T1000 (cell line): ENCODE data around the gene NDUFB10.
A peak's percentile ranks its signal among the peaks of the same experiment; 100 is the strongest.

Experiments used
- DNase-seq: peaks from one replicate; lab custom pipeline; 2025; ENCODE audit warnings: mixed read lengths; lab: John Stamatoyannopoulos, UW

The NDUFB10 gene

DNA sequence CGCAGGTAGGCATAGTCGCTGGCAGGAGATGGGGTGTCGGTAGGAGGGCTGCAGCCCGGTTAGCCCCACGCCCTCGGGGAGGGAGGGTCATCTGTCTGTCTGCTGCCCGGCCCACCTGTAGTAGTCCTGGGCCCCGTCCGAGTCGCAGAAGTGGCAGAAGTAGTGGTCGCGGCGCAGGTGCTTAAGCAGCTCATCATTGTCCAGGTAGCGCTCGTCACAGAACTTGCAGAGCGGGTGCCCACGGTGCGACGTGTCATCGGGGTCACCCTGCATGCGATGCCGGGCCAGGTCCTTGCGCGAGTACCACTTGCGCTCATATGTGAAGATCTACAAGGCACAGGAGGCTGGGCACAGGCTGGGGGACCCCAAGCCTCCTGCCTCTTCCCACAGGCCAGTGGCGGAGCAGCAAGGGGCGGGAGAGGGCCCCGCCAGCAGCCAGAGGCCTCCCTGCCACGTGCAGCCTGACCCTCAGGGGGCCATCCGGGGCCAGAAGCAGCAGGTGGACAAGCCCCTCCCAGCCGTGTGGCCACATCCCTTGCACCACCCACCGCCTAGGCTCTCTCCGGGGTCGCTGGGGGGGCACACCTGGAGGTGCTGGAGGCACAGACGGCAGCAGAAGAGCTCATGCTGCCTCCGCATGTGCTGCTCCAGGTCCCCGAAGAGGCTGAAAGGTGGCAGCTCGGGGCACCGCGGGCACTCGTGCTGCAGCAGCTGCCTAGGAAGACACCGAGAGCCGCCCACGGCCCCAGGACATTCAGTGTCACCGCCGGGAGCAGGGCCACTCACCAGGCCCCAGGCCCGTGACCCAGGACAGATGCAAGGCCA is 43.3 kb downstream of the NDUFB10 start:
- DNase-seq: no peak

DNA sequence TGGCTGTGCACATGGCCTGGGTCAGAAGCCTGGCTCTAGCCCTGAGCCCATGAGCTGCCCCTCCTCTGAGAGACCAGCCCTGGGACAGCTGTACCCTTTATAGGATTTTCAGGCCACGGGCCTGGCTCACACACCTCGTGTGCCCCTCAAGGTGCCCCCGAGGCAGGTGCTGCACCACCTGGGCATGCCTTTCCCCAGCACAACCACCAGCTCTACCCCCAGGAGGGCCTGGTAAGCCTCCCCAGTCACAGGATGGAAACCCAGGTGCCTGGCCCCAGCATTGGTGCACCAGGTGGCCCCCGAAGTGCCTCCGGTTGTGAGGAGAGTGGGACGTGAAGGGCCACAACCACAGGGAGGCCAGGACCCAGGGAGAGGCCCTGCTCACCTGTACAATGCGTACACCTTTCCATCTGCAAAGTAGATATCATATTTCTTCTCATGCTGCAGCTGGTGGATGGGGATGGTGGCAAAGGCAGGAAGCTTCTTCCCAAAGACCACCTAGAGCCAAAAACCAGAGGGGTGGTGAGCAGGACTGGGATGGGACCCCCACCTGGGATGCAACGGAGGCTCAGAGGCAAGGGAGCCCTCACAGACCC is 44.0 kb downstream of the NDUFB10 start:
- no peak for DNase-seq

DNA sequence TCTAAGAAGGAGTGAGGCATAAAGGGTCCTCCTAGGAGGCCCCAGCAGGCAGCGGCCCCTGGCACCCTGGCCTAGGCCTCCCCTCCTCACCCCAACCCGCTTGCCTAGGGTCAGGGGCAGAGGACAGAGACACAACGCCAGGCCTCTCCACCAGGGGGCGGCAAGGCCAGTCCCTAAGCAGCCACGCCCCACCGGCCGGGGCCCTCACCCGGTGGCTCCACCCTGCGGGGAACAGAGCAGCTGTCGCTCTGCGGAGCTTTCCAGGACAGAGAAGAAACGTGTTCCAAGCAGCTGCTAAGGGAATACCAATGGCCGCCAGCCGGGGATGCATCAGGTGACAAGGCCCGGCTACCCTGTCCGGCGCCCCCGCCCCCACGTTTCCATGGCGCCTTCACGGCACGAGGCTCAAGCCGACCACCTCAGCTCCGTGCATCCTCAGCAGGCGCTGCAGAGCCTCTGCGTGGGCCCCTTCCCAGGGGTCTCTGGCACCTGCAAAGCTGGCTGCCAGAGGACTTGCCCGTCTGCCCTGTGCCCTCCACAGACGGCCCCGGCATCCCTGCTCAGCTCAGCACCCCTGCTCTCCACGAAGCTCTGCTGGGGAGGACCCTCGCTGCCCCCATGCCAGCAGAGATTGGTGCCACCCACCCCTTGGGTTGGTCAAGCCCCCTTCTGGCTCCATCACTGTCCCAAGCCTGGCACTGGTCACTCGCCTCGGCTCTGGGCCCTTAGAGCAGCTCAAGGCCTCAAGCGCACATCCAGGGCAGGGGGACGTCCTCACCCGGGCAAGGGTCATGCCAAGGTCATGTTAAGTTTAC is 44.7 kb downstream of the NDUFB10 start:
- peak; percentile 84 for DNase-seq

DNA sequence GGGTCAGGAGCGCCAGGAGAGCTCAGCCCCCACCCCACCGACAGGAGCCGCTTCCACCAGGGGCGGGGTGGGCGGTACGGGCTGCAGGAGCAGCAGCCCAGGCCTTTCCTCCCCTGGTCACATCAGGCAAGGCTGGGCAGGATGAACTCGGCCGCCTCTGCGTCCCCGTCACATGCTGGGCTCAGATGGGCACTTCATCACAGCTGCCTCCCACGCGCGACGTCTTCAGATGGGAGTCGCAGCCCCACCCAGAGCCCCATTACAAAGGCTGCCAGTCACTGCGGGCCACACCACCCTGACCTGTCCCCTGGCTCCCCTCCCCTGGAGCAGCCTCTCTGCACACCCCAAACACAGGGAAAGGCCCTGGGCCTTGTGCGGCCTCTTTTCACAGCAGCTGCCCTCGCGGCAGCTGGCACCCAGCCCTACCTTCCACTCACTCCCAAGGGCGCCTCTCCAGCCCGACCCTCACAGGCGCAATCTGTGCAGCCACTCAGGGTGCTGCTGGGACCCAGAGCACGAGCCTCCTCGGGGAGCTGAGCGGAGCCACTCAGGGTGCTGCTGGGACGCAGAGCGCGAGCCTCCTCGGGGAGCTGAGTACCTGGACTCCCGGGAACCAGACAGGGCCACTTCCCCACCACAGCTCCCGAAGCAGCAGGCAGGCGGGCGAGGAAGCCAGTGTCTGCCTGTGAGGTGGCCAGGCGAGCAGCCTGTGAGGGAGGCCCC is 45.6 kb downstream of the NDUFB10 start:
- no peak for DNase-seq

DNA sequence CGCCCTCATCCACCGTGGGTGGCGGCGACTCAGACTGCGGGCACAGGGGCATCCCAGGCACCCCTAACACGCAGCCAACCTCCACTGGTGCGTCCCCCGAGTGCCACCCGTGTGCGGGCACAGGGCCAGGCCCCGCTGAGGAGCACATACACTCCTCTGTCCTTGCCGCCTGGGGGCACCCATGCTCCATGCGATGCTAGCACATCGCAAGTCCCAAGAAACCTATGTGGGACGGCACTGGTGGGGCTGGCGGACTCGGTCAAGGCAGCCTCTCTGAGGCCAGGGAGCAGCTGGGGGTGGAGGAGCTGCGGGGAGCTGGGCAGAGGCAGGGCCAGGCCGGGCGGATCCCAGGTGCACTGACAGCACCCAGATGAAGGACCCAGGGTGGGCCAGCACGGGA is 46.3 kb downstream of the NDUFB10 start:
- DNase-seq: no peak

DNA sequence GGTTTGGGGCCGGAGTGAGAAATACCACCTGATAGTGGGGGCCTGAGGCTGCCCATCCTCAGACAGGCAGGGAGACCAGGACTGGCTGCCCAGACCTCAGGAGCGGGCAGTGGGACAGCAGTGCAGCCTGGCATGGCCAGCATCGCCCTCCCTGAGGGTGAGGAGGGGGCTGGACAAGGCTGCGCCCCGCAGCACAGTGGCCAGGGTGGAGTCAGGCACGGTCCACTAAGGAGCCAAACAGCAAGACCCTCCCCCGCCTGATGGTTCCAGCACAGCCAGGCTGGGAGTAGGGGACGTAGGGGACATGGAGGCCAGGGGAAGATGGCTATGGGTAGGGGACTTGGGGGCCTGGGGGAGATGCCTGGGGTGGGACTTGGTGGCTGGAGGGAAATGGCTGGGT is 47.0 kb downstream of the NDUFB10 start:
- DNase-seq: no peak

DNA sequence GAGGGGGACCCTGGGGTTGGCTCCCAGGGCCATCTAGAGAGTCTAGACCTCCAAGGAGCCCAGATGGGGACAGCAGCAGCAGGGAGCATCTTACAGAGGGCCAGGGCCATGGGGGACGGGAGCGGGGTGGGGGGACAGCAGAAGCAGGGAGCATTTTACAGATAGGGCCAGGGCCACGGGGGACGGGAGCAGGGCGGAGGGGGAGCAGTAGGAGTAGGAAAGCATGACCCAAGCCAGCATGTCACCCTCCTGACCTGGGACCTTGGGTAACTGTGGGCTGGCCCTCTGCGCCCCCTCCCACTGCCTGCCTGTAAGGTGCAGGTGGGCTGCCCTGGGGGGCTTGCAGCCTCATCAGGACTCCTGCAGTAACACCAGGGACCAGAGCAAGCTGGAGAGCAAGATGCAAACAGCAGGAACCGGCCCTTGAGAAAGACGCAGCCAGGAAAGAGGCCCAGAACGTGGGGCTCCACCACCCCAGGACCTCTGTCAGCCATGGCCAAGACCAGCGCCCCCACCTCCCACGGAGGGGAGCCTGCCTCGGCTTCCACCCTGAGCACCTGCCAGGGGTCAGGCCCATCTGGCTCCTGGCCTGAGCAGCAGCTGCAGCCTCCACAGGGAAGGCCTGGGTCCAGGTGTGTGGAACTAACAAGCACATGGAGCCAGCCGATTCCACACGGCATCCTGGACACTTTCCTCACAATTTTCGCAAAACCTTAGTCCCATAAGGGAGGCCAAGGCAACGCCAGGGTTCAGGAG is 47.9 kb downstream of the NDUFB10 start:
- no peak for DNase-seq

DNA sequence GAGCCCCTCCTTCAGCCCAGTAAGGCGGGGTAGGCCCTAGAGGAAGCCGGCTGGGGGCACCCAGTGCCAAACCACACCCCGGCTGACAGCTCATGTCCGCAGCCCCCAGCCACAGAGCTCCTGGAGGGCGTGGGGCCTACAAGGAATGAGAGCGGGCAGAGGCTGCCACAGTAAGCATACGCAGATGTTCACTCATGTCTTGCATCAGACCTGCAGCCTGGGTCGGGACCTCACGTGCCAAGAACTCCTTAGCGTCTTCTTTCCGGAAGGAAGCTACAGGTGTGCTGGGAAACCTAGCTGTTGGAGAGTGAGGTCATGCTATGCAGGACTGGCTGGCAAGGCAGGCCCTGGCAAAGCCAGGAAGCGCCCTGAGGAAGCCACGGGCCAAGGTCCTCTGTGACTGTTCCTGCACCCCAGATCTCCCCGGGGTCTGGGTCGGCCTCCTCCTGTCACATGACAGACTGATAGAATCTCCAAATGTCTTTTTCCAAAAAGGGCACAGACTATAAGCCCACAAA is 48.7 kb downstream of the NDUFB10 start:
- DNase-seq: peak; percentile 52

DNA sequence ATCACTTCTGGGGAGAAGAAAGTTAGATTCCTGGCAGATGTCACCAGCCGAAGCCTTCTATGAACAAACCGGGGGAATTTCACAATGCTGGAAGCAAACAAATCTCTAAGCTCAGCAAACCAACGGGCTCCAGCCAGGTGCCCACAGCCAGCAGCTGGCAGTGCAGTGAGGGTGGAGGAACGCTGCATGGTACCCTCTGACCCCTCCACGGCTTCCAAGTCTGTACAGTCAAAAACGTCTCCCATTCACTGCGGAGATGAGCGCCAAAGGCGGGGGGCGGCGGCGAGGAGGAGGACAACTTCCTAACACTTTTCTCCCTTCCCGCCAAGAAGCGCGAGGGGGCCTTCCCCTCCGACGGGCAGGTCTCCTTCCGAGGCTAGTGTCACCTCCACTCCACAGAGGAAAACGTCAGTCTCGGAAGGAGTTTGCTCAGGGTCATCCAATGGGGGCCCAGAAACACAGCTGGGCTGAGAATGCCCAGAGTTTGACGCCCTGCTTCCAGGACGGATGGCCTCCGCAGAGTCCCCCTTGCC is 49.4 kb downstream of the NDUFB10 start:
- no peak for DNase-seq

DNA sequence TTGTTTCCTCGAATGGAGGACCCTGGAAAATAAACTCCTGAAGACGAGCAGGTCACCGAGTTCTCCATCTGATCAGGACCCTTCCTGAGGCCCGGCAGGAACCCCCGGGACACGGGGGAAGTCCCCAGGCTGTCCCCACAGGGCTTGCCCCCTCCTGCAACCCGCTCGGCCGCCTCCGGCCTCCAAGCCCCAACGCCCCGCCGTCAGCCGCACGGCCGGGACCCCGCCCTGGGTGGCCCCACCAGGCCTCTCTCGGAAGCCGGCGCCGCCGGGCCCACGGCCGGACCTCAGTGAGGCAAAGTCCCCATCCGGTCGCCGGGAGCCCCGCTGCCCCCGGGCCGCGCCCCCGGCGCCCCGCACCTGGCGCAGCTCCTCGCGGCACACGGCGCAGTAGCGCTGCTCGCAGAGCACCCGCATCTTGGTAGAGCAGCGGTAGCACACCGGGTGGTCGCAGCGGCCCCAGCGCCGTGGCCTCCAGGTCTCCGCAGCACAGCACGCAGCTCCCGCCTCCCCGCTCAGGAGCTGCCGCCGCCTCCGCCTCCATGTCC is 49.9 kb downstream of the NDUFB10 start:
- DNase-seq: no peak

DNA sequence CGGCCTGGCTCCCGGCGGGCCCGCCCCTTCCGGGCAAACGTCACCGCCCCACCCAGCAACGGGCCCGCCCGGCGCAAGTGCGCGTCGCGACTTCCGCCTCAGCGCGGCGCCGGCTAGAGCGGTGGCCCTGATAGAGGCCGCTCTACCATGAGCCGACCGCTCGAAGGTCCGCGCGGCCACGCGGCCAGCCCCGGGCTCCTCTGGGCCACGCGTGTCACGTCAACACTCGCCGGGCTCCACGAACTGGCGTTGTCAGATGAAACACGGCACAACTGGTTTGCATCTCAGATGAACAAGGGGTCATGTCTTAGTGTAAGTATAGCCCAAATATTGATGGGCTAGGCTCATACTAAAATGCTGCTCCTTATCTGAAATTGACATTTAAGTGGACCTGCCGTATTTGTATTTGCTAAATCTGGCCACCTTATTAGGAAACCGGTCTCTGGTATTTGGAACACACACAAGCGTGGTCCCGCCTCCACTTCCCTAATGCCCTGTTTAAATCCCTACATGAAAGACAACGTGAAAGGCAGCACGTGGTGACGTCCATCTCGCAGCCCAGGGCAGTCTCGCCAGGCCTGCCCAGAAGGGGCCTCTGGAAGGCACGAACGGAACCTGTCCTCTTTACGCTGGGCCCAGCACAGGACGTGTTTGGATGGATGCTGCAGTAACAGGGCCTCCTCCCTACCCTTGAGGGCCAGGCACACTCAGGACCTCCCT is 50.6 kb downstream of the NDUFB10 start, which contains the start of gene ZNF598:
Gene ZNF598, minus strand, starts transcription at position 31 of the 720 bp plus-strand sequence.
- peak; percentile 66 for DNase-seq
